Measurements from ENCODE around the gene EPX.

DNA sequence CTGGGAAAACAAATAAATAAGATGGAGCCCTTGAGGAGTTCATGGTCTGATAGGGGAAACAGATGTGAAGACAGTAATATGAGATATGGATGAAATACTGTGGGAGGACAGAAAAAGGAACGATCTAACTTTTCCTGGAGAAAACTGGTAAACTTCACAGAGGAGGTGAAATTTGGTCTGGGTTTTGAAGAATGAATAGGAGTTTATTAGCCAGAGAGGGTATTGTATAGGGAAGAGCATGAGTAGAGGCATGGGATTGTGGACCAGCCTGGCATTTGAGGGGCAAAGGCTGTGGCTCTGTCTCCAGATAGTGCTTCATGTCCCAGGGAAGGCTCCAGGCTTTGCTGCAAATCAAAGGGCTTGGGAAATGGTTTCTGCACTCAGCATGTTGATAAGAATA lies 47.5 kb downstream of the EPX start:
- TF ChIP-seq, protein P1, sequence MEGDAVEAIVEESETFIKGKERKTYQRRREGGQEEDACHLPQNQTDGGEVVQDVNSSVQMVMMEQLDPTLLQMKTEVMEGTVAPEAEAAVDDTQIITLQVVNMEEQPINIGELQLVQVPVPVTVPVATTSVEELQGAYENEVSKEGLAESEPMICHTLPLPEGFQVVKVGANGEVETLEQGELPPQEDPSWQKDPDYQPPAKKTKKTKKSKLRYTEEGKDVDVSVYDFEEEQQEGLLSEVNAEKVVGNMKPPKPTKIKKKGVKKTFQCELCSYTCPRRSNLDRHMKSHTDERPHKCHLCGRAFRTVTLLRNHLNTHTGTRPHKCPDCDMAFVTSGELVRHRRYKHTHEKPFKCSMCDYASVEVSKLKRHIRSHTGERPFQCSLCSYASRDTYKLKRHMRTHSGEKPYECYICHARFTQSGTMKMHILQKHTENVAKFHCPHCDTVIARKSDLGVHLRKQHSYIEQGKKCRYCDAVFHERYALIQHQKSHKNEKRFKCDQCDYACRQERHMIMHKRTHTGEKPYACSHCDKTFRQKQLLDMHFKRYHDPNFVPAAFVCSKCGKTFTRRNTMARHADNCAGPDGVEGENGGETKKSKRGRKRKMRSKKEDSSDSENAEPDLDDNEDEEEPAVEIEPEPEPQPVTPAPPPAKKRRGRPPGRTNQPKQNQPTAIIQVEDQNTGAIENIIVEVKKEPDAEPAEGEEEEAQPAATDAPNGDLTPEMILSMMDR (IDR thresholded peaks at IDR 0.05) = no peak
- TF ChIP-seq POLR2A (IDR thresholded peaks at IDR 0.05) = no peak

Data from right lobe of liver (tissue), 4 donors.